Brain microvascular endothelial cell (primary cell): ENCODE data around the gene ROBO3.

Experiments used
- DNase-seq: peaks from one replicate; pipeline ENCODE4 v3.0.0-alpha.2; 2020
- H3K27ac ChIP-seq: fragments of 250-450 bp; sonication (Bioruptor Pico); 2 replicates; pipeline ENCODE4 v1.5.1; 2020; ENCODE audit warnings: mild to moderate bottlenecking, moderate library complexity
- H3K27me3 ChIP-seq: fragments of 250-450 bp; sonication (Bioruptor Pico); replicated peaks from 2 replicates; pipeline ENCODE4 v1.5.1; 2020; ENCODE audit warnings: mild to moderate bottlenecking
- H3K36me3 ChIP-seq: fragments of 250-450 bp; sonication (Bioruptor Pico); replicated peaks from 2 replicates; pipeline ENCODE4 v1.5.1; 2020; ENCODE audit warnings: mild to moderate bottlenecking
- H3K4me3 ChIP-seq: 2 replicates; pipeline ENCODE4 v1.5.1; 2011; ENCODE audit warnings: low read depth, mild to moderate bottlenecking, control low read depth, low read length, moderate library complexity
- CTCF ChIP-seq: IDR thresholded peaks from 2 replicates; pipeline ENCODE4 v1.5.1; 2011; ENCODE audit warnings: low read depth, mild to moderate bottlenecking, moderate library complexity, low read length, control low read depth, inconsistent platforms; ENCODE audit errors: missing control alignments
- in situ Hi-C: cut with HindIII; loops from 2 replicates; pipeline ENCODE4 v1.10.0; 2017; ENCODE audit warnings: low sequenced_read_pairs, low pct_ligation_motif_present

The ROBO3 gene

GRCh38 chr11:124875401-124875800 lies 10.2 kb downstream of the ROBO3 start:
- peaks cover 12% of the 10 kb centered on the region for H3K27me3 ChIP-seq
- DNase-seq: no peak
- H3K36me3 ChIP-seq: no peaks in the 10 kb centered on the region
- H3K4me3 ChIP-seq: peak overlapping the region; percentile 66
- no peak overlapping the region for H3K27ac ChIP-seq
- in situ Hi-C loops: no loop called here
- TF ChIP-seq CTCF: no peak

- Histone ChIP-seq H3K27me3 (peaks cover 8% of the 10 kb centered on the region), H3K36me3 (no peaks in the 10 kb centered on the region), H3K4me3 (peak overlapping the region; percentile 66), H3K27ac (peak overlapping the region; percentile 88)
- in situ Hi-C loops: no loop called here
- peak; percentile 90 for DNase-seq
- peak; percentile 71 for TF ChIP-seq CTCF
Observed at GRCh38 chr11:124875943-124876817, 10.9 kb downstream of the ROBO3 start.

GRCh38 chr11:124876818-124877630 lies 11.8 kb downstream of the ROBO3 start:
- Histone ChIP-seq H3K27ac (no peak overlapping the region), H3K36me3 (no peaks in the 10 kb centered on the region), H3K27me3 (peaks cover 4% of the 10 kb centered on the region), H3K4me3 (peak overlapping the region; percentile 66)
- no peak for DNase-seq
- TF ChIP-seq CTCF: no peak
- in situ Hi-C loops: no loop called here

GRCh38 chr11:124877631-124877909 lies 12.3 kb downstream of the ROBO3 start:
- Histone ChIP-seq H3K4me3 (peak overlapping the region; percentile 66), H3K27ac (no peak overlapping the region), H3K27me3 (no peaks in the 10 kb centered on the region), H3K36me3 (no peaks in the 10 kb centered on the region)
- in situ Hi-C loops: no loop called here
- no peak for DNase-seq
- TF ChIP-seq CTCF: no peak

- in situ Hi-C loops: no loop called here
- H3K4me3 ChIP-seq: no peak overlapping the region
- no peak for DNase-seq
Observed at GRCh38 chr11:124877910-124878758, 12.9 kb downstream of the ROBO3 start.

More at GRCh38 chr11:124877910-124878758, 12.9 kb downstream of the ROBO3 start:
- Histone ChIP-seq H3K27me3 (no peaks in the 10 kb centered on the region), H3K27ac (no peak overlapping the region), H3K36me3 (no peaks in the 10 kb centered on the region)
- no peak for TF ChIP-seq CTCF
